Keratinocyte (primary cell): Measurements from ENCODE around the gene GRAMD2B. TPM values are rescaled to one million over a fixed set of nuclear protein-coding genes. Genes with fewer than 3 reads are reported as not detected.

ENCODE experiments used
- DNase-seq: peaks from one replicate; pipeline ENCODE4 v3.0.0-alpha.2; 2011; ENCODE audit warnings: low read depth, missing footprints, low spot score
- FAIRE-seq: peaks from 2 replicates; lab custom pipeline; 2011; peaks lifted over from hg19 to GRCh38; lab: Jason Lieb, UNC
- H2AFZ ChIP-seq: 2 replicates; pipeline ENCODE4 v1.6.0; 2012; ENCODE audit warnings: low read length, control low read depth, inconsistent platforms; ENCODE audit not compliant: control insufficient read depth
- H3K27ac ChIP-seq: 2 replicates; pipeline ENCODE4 v1.5.1; 2011; ENCODE audit warnings: low read length; ENCODE audit not compliant: control insufficient read depth, insufficient read depth
- H3K27me3 ChIP-seq: 3 replicates; pipeline ENCODE4 v1.6.0; 2011; ENCODE audit warnings: low read length; ENCODE audit not compliant: control insufficient read depth, insufficient read depth; ENCODE audit errors: extremely low read depth
- H3K36me3 ChIP-seq, 2 experiments: 2 replicates in 1 of 2; 3 replicates in 1 of 2; pipeline ENCODE4 v1.5.1; 2011; ENCODE audit warnings: low read length in 2 of 2, mild to moderate bottlenecking in 1 of 2; ENCODE audit not compliant: control insufficient read depth in 2 of 2, insufficient read depth in 2 of 2; ENCODE audit errors: extremely low read depth in 1 of 2
- H3K4me1 ChIP-seq: 3 replicates; pipeline ENCODE4 v1.5.1; 2011; ENCODE audit warnings: low read length; ENCODE audit not compliant: control insufficient read depth, insufficient read depth; ENCODE audit errors: extremely low read depth
- H3K4me2 ChIP-seq: 3 replicates; pipeline ENCODE4 v1.6.0; 2011; ENCODE audit warnings: low read depth, low read length; ENCODE audit not compliant: control insufficient read depth, insufficient read depth; ENCODE audit errors: extremely low read depth
- H3K4me3 ChIP-seq, 3 experiments: fragments of 200-600 bp in 1 of 3; sonication (generic) in 1 of 3; 2 replicates in 2 of 3; 3 replicates in 1 of 3; pipeline ENCODE4 v1.5.1; 2011 to 2016; ENCODE audit warnings: low read length in 3 of 3, mild to moderate bottlenecking in 3 of 3, control low read depth in 2 of 3, inconsistent platforms in 1 of 3, low read depth in 1 of 3, mixed read lengths in 1 of 3, mixed run types in 1 of 3, moderate library complexity in 1 of 3; ENCODE audit not compliant: control insufficient read depth in 2 of 3, insufficient read depth in 2 of 3; ENCODE audit errors: extremely low read depth in 1 of 3
- H3K79me2 ChIP-seq: 2 replicates; pipeline ENCODE4 v1.6.0; 2012; ENCODE audit warnings: low read length; ENCODE audit not compliant: control insufficient read depth, insufficient read depth
- H3K9ac ChIP-seq: 3 replicates; pipeline ENCODE4 v1.6.0; 2011; ENCODE audit warnings: low read length; ENCODE audit not compliant: control insufficient read depth, insufficient read depth; ENCODE audit errors: extremely low read depth
- H3K9me1 ChIP-seq: 3 replicates; pipeline ENCODE4 v1.6.0; 2011; ENCODE audit warnings: low read length; ENCODE audit not compliant: control insufficient read depth, insufficient read depth; ENCODE audit errors: extremely low read depth
- H3K9me3 ChIP-seq: 2 replicates; pipeline ENCODE4 v1.5.1; 2012; ENCODE audit warnings: low read depth, low read length; ENCODE audit not compliant: control insufficient read depth
- H4K20me1 ChIP-seq: 3 replicates; pipeline ENCODE4 v1.6.0; 2011; ENCODE audit warnings: low read length; ENCODE audit not compliant: control insufficient read depth, insufficient read depth; ENCODE audit errors: extremely low read depth
- EZH2 ChIP-seq: IDR thresholded peaks from one replicate; pipeline ENCODE4 v1.6.1; 2012; ENCODE audit warnings: inconsistent platforms, mild to moderate bottlenecking, low read length, moderate library complexity
- dilution Hi-C: fragments of 300-500 bp; cut with MboI; formaldehyde crosslinking; loops from one replicate; pipeline ENCODE4 v1.7.0; 2020; ENCODE audit warnings: low sequenced_read_pairs; ENCODE audit not compliant: extremely low pct_ligation_motif_present
- polyA plus RNA-seq, 5 experiments: library from polyadenylated mRNA; depleted of rRNA in 3 of 5; stranded (reverse) in 3 of 5; stranded (forward) in 1 of 5; unstranded in 1 of 5; fragments of >200 nt; gene quantifications; 1 replicate in 1 of 5; 2 replicates in 3 of 5; 3 replicates in 1 of 5; pipeline versions ENCODE4 v1.2.1 to v1.2.3, GENCODE V29; 2011 to 2012; ENCODE audit warnings: missing spikeins in 2 of 5, low read depth in 1 of 5, low replicate concordance in 1 of 5
- TF ChIP-seq, protein P1 (sequence below), 3 experiments: IDR thresholded peaks in 1 of 3; conservative IDR thresholded peaks in 1 of 3; optimal IDR thresholded peaks in 1 of 3; 2 replicates in 2 of 3; 3 replicates in 1 of 3; pipeline versions ENCODE3 to v1.5.1; 2011; ENCODE audit warnings: low read length in 3 of 3, mild to moderate bottlenecking in 3 of 3, moderate library complexity in 2 of 3, control low read depth in 1 of 3, inconsistent platforms in 1 of 3; ENCODE audit not compliant: insufficient read depth in 2 of 3; ENCODE audit errors: extremely low read depth in 1 of 3

The GRAMD2B gene
- polyA plus RNA-seq, 1 donor (not counting 4 experiments of a cell fraction or from before 2014, with no cell fraction given) = 45.9 TPM

- H3K4me1 ChIP-seq = peaks cover 13% of the 10 kb centered on the region
- DNase-seq (no peak), FAIRE-seq (no peak)
- TF ChIP-seq, protein P1, sequence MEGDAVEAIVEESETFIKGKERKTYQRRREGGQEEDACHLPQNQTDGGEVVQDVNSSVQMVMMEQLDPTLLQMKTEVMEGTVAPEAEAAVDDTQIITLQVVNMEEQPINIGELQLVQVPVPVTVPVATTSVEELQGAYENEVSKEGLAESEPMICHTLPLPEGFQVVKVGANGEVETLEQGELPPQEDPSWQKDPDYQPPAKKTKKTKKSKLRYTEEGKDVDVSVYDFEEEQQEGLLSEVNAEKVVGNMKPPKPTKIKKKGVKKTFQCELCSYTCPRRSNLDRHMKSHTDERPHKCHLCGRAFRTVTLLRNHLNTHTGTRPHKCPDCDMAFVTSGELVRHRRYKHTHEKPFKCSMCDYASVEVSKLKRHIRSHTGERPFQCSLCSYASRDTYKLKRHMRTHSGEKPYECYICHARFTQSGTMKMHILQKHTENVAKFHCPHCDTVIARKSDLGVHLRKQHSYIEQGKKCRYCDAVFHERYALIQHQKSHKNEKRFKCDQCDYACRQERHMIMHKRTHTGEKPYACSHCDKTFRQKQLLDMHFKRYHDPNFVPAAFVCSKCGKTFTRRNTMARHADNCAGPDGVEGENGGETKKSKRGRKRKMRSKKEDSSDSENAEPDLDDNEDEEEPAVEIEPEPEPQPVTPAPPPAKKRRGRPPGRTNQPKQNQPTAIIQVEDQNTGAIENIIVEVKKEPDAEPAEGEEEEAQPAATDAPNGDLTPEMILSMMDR (optimal IDR thresholded peaks at IDR 0.05 in 1 of 3, IDR thresholded peaks at IDR 0.05 in 1 of 3, conservative IDR thresholded peaks at IDR 0.05 in 1 of 3; ENCODE audit: extremely low read depth in 1 of 3, insufficient read depth in 2 of 3, low read length in 3 of 3) = no peak
- TF ChIP-seq EZH2 = no peak
- no peaks in the 10 kb centered on the region for H4K20me1 ChIP-seq
- H3K4me2 ChIP-seq = no peak overlapping the region
- H3K36me3 ChIP-seq = peaks cover 0 to 2% of the 10 kb centered on the region in 2 experiments
- H3K27ac ChIP-seq = no peak overlapping the region
- H3K9ac ChIP-seq = no peak overlapping the region
- H3K79me2 ChIP-seq = no peaks in the 10 kb centered on the region
- dilution Hi-C loops = no loop called here
- H3K9me1 ChIP-seq = no peaks in the 10 kb centered on the region
- no peaks in the 10 kb centered on the region for H3K9me3 ChIP-seq
- H2AFZ ChIP-seq = no peak overlapping the region
- H3K27me3 ChIP-seq = no peaks in the 10 kb centered on the region
- no peak overlapping the region for H3K4me3 ChIP-seq
These were observed 115.4 kb downstream of the GRAMD2B start for GRCh38 chr5:126538579-126538978.

GRCh38 chr5:126540631-126541030 lies 117.4 kb downstream of the GRAMD2B start:
- no peaks in the 10 kb centered on the region for H3K79me2 ChIP-seq
- H3K27ac ChIP-seq = no peak overlapping the region
- no peak for DNase-seq
- no peaks in the 10 kb centered on the region for H4K20me1 ChIP-seq
- no peaks in the 10 kb centered on the region for H3K9me3 ChIP-seq
- no peak overlapping the region for H3K4me2 ChIP-seq
- no peaks in the 10 kb centered on the region for H3K9me1 ChIP-seq
- dilution Hi-C loops = loop anchor here (10.0 kb wide), 1 partner anchor 196 kb away; no protein-coding TSS in a partner anchor
- no peak for FAIRE-seq
- no peaks in the 10 kb centered on the region for H3K27me3 ChIP-seq
- no peak overlapping the region for H2AFZ ChIP-seq
- no peak for TF ChIP-seq EZH2
- TF ChIP-seq, protein P1 (optimal IDR thresholded peaks at IDR 0.05 in 1 of 3, IDR thresholded peaks at IDR 0.05 in 1 of 3, conservative IDR thresholded peaks at IDR 0.05 in 1 of 3; ENCODE audit: extremely low read depth in 1 of 3, insufficient read depth in 2 of 3, low read length in 3 of 3) = no peak
- peaks cover 13% of the 10 kb centered on the region for H3K4me1 ChIP-seq
- H3K36me3 ChIP-seq = peaks cover 0 to 4% of the 10 kb centered on the region in 2 experiments
- no peak overlapping the region for H3K4me3 ChIP-seq
- no peak overlapping the region for H3K9ac ChIP-seq
